Adipocyte (in vitro differentiated cells): ENCODE results near the gene MAMDC4.
"Not testable (repeated sequence)": the region's sequence is repeated elsewhere in the genome, so short reads cannot be mapped to it uniquely, and the experiment has no call there.

ENCODE experiments used
- DNase-seq: peaks from one replicate; pipeline ENCODE4 v3.0.0-alpha.2; 2015; ENCODE audit warnings: low read depth
- H3K27me3 ChIP-seq: replicated peaks from 2 replicates; pipeline ENCODE4 v1.7.0; 2013; ENCODE audit warnings: mild to moderate bottlenecking, low read length, moderate library complexity; ENCODE audit not compliant: control insufficient read depth, insufficient read depth
- H3K36me3 ChIP-seq: 2 replicates; pipeline ENCODE4 v1.7.0; 2013; ENCODE audit warnings: low read length, mild to moderate bottlenecking, moderate library complexity; ENCODE audit not compliant: control insufficient read depth, insufficient read depth, severe bottlenecking
- H3K4me1 ChIP-seq: 2 replicates; pipeline ENCODE4 v1.7.0; 2013; ENCODE audit warnings: mild to moderate bottlenecking, low read length, moderate library complexity; ENCODE audit not compliant: control insufficient read depth, insufficient read depth
- H3K4me3 ChIP-seq: 2 replicates; pipeline ENCODE4 v1.7.0; 2013; ENCODE audit warnings: mild to moderate bottlenecking, low read length, moderate library complexity
- H3K9ac ChIP-seq: 2 replicates; pipeline ENCODE4 v1.7.0; 2013; ENCODE audit warnings: mild to moderate bottlenecking, low read length, moderate library complexity
- H3K9me3 ChIP-seq: 2 replicates; pipeline ENCODE4 v1.7.0; 2013; ENCODE audit warnings: mild to moderate bottlenecking, low read length, moderate library complexity; ENCODE audit not compliant: control insufficient read depth

MAMDC4 gene

GRCh38 chr9:136862849-136863622 lies 10.9 kb downstream of the MAMDC4 start:
- no peak for DNase-seq
- Histone ChIP-seq H3K9me3 (no peaks in the 10 kb centered on the region), H3K27me3 (no peaks in the 10 kb centered on the region), H3K9ac (no peak overlapping the region), H3K4me3 (no peak overlapping the region), H3K36me3 (peaks cover 40% of the 10 kb centered on the region), H3K4me1 (peaks cover 29% of the 10 kb centered on the region)

DNA sequence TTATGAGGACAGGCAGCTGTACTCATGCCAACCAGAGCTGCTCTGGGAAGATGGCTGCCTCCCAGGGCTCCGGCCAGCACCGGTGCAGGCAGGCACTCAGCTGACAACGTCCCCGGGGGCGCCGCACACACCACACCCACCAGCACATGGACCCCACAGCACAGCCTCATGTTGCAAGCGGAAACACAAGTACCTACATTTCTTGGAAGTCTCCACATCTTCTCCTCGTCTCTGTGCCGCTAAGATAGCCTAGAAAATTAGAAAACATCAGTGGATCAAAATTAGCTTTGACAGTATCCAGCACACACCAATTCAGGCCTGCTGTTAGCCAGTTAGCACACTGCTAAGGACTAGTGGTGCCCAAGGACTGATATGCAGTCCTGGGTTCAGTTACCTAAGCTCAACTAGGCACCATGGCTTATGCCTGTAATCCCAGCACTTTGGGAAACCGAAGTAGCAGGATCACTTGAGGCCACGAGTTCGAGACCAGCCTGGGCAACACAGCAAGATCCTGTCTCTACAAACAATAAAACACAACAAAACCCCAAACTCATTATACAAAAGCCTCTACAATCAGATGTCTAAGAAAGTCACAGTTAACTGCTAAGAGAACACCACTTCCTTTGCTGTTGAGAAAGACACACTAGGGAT lies 11.6 kb downstream of the MAMDC4 start:
- H3K9me3 ChIP-seq = no peaks in the 10 kb centered on the region
- H3K36me3 ChIP-seq = peaks cover 40% of the 10 kb centered on the region

GRCh38 chr9:136865041-136865767 lies 13.1 kb downstream of the MAMDC4 start:
- Histone ChIP-seq H3K4me3 (peak overlapping the region; percentile 84), H3K27me3 (no peaks in the 10 kb centered on the region), H3K4me1 (peaks cover 17% of the 10 kb centered on the region), H3K9me3 (no peaks in the 10 kb centered on the region), H3K9ac (peak overlapping the region; percentile 91), H3K36me3 (peaks cover 40% of the 10 kb centered on the region)
- DNase-seq = no peak

More for the DNA sequence above, 11.6 kb downstream of the MAMDC4 start:
- DNase-seq = no peak
- Histone ChIP-seq H3K27me3 (no peaks in the 10 kb centered on the region), H3K9ac (peak overlapping the region; percentile 45), H3K4me1 (peaks cover 29% of the 10 kb centered on the region), H3K4me3 (no peak overlapping the region)

DNA sequence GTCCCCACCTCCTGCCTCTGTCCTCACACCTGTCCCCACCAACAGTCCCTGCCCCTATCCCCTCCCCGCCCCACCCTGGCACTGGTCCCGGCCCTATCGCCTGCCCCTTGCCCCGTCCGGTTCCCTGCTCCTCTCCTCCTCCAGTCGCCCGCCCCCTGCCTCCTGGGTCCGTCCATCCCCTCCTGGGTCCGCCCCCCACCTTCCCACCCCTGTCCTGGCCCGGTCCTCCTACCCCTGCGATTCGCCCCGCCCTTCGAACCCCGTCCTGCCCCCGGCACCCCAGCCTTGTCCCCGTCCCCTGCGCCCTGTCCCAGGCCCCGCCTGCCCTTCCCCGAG lies 13.6 kb downstream of the MAMDC4 start:
- Histone ChIP-seq H3K36me3 (peaks cover 36% of the 10 kb centered on the region), H3K4me3 (peak overlapping the region; percentile 84), H3K4me1 (peaks cover 17% of the 10 kb centered on the region), H3K9me3 (no peaks in the 10 kb centered on the region), H3K27me3 (no peaks in the 10 kb centered on the region), H3K9ac (peak overlapping the region; percentile 91)
- no peak for DNase-seq

GRCh38 chr9:136866898-136867421 lies 14.8 kb downstream of the MAMDC4 start:
- H3K9me3 ChIP-seq, DNase-seq, H3K27me3 ChIP-seq: not testable (repeated sequence)
- Histone ChIP-seq H3K9ac (peak overlapping the region; percentile 91), H3K36me3 (peaks cover 24% of the 10 kb centered on the region), H3K4me1 (peaks cover 17% of the 10 kb centered on the region), H3K4me3 (peak overlapping the region; percentile 84)

DNA sequence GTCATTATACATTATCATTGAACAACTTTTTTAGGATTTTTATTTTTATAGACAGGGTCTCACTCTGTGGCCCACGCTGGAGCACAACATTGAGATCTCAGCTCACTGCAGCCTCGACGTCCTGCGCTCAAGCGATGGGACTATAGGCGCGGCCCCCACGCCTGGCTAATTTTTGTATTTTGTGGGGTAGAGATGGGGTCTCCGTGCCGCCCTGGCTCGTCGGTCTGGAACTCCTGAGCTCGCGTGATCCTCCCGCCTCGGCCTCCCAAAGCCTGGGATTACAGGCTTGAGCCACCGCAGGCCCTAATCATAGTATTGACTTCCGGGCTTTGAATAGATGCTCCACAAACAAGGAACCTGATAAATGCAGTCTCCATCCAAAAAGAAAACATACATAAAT lies 15.3 kb downstream of the MAMDC4 start:
- peak overlapping the region; percentile 84 for H3K4me3 ChIP-seq

GRCh38 chr9:136867917-136868316 lies 15.8 kb downstream of the MAMDC4 start:
- Histone ChIP-seq H3K9me3 (peaks cover 8% of the 10 kb centered on the region), H3K4me3 (no peak overlapping the region), H3K9ac (no peak overlapping the region), H3K4me1 (peaks cover 17% of the 10 kb centered on the region), H3K36me3 (peaks cover 14% of the 10 kb centered on the region), H3K27me3 (no peaks in the 10 kb centered on the region)
- no peak for DNase-seq

More for the DNA sequence above, 15.3 kb downstream of the MAMDC4 start:
- Histone ChIP-seq H3K27me3 (no peaks in the 10 kb centered on the region), H3K9me3 (peaks cover 5% of the 10 kb centered on the region), H3K36me3 (peaks cover 19% of the 10 kb centered on the region), H3K9ac (no peak overlapping the region), H3K4me1 (peaks cover 17% of the 10 kb centered on the region)
- DNase-seq = no peak

DNA sequence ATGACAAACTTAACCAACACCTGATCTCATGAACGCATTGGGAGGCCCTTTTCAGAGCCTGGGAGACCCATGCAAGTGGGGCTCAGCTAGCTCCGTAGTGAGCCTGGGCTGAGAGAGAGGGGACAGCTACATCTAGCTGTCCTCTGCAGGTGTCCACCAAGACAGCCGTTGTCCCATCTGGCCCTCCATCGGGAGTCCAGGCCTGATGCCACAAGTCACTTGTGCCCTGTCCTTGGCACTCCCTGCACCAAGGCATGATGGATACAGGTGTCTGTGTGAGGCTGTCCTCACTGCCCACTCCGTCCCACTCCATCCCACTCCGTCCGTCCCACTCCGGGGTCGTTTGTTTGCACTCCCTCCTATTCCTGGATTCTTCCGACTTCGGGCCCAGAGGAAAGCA lies 16.5 kb downstream of the MAMDC4 start:
- H3K4me3 ChIP-seq = no peak overlapping the region
- no peaks in the 10 kb centered on the region for H3K27me3 ChIP-seq
- no peak overlapping the region for H3K9ac ChIP-seq
- no peak for DNase-seq
- H3K9me3 ChIP-seq = peaks cover 8% of the 10 kb centered on the region
- H3K4me1 ChIP-seq = peaks cover 17% of the 10 kb centered on the region
- H3K36me3 ChIP-seq = peaks cover 7% of the 10 kb centered on the region

DNA sequence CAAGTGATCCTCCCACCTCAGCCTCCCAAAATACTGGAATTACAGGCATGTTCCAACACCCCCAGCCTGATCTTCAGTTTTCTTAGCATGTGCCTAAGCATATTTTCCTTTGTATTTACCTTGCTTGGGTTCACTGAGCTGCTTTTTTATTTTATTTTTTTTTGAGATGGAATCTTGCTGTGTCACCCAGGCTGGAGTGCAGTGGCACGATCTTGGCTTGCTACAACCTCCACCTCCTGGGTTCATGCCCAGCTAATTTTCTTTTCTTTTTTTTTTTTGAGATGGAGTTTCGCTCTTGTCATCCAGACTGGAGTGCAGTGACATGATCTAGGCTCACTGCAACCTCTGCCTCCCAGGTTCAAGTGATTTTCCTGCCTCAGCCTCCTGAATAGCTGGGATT lies 17.5 kb downstream of the MAMDC4 start:
- H3K9ac ChIP-seq, DNase-seq, H3K27me3 ChIP-seq, H3K36me3 ChIP-seq, H3K4me3 ChIP-seq, H3K9me3 ChIP-seq: not testable (repeated sequence)
- peaks cover 13% of the 10 kb centered on the region for H3K4me1 ChIP-seq

- DNase-seq = no peak
- no peak overlapping the region for H3K4me3 ChIP-seq
- no peaks in the 10 kb centered on the region for H3K4me1 ChIP-seq
Observed at GRCh38 chr9:136875155-136875554, 23.0 kb downstream of the MAMDC4 start.

GRCh38 chr9:136876476-136876875 lies 24.3 kb downstream of the MAMDC4 start:
- DNase-seq = no peak
- Histone ChIP-seq H3K27me3 (no peaks in the 10 kb centered on the region), H3K9me3 (peaks cover 8% of the 10 kb centered on the region), H3K36me3 (no peaks in the 10 kb centered on the region), H3K4me3 (no peak overlapping the region), H3K4me1 (peaks cover 1% of the 10 kb centered on the region), H3K9ac (no peak overlapping the region)

More at GRCh38 chr9:136875155-136875554, 23.0 kb downstream of the MAMDC4 start:
- H3K9ac ChIP-seq = no peak overlapping the region
- no peaks in the 10 kb centered on the region for H3K27me3 ChIP-seq
- H3K9me3 ChIP-seq = peaks cover 8% of the 10 kb centered on the region
- no peaks in the 10 kb centered on the region for H3K36me3 ChIP-seq
